HepG2 (cell line): Measurements from ENCODE around the gene ZNF548. TPM values are rescaled to one million over a fixed set of nuclear protein-coding genes. Genes with fewer than 3 reads are reported as not detected.

Experiments used
- CCAR2 ChIP-seq: fragments of 200-400 bp; formaldehyde crosslinking; optimal IDR thresholded peaks from 2 replicates; pipeline ENCODE3; 2018; ENCODE audit warnings: low read depth, mild to moderate bottlenecking, low read length, moderate library complexity
- CREB1 ChIP-seq, 2 experiments: fragments of 450-650 bp in 1 of 2; IDR thresholded peaks; 2 replicates each; pipeline ENCODE4 v1.6.1; 2016 to 2017; ENCODE audit warnings: control low read depth in 1 of 2, mild to moderate bottlenecking in 1 of 2, missing compliant biosample characterization in 1 of 2, missing genetic modification characterization in 1 of 2
- E2F1 ChIP-seq: sonication (generic); formaldehyde crosslinking; IDR thresholded peaks from 2 replicates; pipeline ENCODE4 v1.5.0; 2020; ENCODE audit warnings: missing genetic modification reagents
- EEA1 ChIP-seq: sonication (generic); formaldehyde crosslinking; IDR thresholded peaks from 2 replicates; pipeline ENCODE4 v1.5.1; 2020; ENCODE audit warnings: mild to moderate bottlenecking, missing genetic modification reagents, borderline replicate concordance
- ELF3 ChIP-seq: IDR thresholded peaks from 2 replicates; pipeline ENCODE4 v1.6.1; 2016; ENCODE audit warnings: missing genetic modification reagents, missing compliant biosample characterization
- ERF ChIP-seq: IDR thresholded peaks from 2 replicates; pipeline ENCODE4 v1.6.1; 2018; ENCODE audit warnings: missing biosample characterization, missing genetic modification reagents
- FOXK1 ChIP-seq: sonication (generic); formaldehyde crosslinking; IDR thresholded peaks from 2 replicates; pipeline ENCODE4 v1.4.0; 2020; ENCODE audit warnings: low read depth, missing genetic modification reagents, borderline replicate concordance
- IKZF4 ChIP-seq: sonication (generic); formaldehyde crosslinking; IDR thresholded peaks from 2 replicates; pipeline ENCODE4 v1.5.1; 2020; ENCODE audit warnings: borderline replicate concordance, mild to moderate bottlenecking, low read depth, missing genetic modification reagents; ENCODE audit errors: not compliant biosample characterization
- IRF2 ChIP-seq: IDR thresholded peaks from 2 replicates; pipeline ENCODE4 v1.6.1; 2018; ENCODE audit warnings: missing genetic modification reagents, missing compliant biosample characterization
- JARID2 ChIP-seq: sonication (generic); formaldehyde crosslinking; IDR thresholded peaks from 2 replicates; pipeline ENCODE4 v1.8.1; 2023; ENCODE audit warnings: missing genetic modification reagents, inconsistent platforms; ENCODE audit not compliant: insufficient replicate concordance
- JUND ChIP-seq: sonication (generic); formaldehyde crosslinking; IDR thresholded peaks from 2 replicates; pipeline ENCODE4 v1.8.0; 2022; ENCODE audit warnings: mild to moderate bottlenecking, missing genetic modification reagents
- MIER3 ChIP-seq: IDR thresholded peaks from 2 replicates; pipeline ENCODE4 v1.6.1; 2016; ENCODE audit warnings: missing compliant biosample characterization, borderline replicate concordance
- MYC ChIP-seq: sonication (generic); formaldehyde crosslinking; IDR thresholded peaks from 2 replicates; pipeline ENCODE4 v1.9.0; 2021; ENCODE audit warnings: missing genetic modification reagents, borderline replicate concordance
- NCOA2 ChIP-seq: sonication (generic); formaldehyde crosslinking; IDR thresholded peaks from 2 replicates; pipeline ENCODE4 v1.8.0; 2022; ENCODE audit warnings: inconsistent platforms
- NONO ChIP-seq, 2 experiments: fragments of 450-650 bp in 1 of 2; sonication (generic) in 1 of 2; formaldehyde crosslinking in 1 of 2; IDR thresholded peaks in 1 of 2; conservative IDR thresholded peaks in 1 of 2; 2 replicates each; pipeline versions ENCODE4 v1.6.1 to v1.8.0; 2017 to 2022; ENCODE audit warnings: mild to moderate bottlenecking in 1 of 2, missing genetic modification reagents in 1 of 2, moderate library complexity in 1 of 2
- NR2C2 ChIP-seq: sonication (generic); formaldehyde crosslinking; IDR thresholded peaks from 2 replicates; pipeline ENCODE4 v1.4.0; 2020; ENCODE audit warnings: missing genetic modification reagents, mild to moderate bottlenecking, moderate library complexity, borderline replicate concordance
- SMARCE1 ChIP-seq: fragments of 450-650 bp; IDR thresholded peaks from 2 replicates; pipeline ENCODE4 v1.6.1; 2017; ENCODE audit warnings: borderline replicate concordance
- SOX5 ChIP-seq: IDR thresholded peaks from 2 replicates; pipeline ENCODE4 v1.6.1; 2016; ENCODE audit warnings: borderline replicate concordance
- TBX2 ChIP-seq: sonication (generic); formaldehyde crosslinking; IDR thresholded peaks from 2 replicates; pipeline ENCODE4 v1.5.0; 2020; ENCODE audit warnings: missing genetic modification reagents, mild to moderate bottlenecking, borderline replicate concordance
- TCF12 ChIP-seq, 2 experiments: fragments of 450-650 bp in 1 of 2; sonication (generic) in 1 of 2; formaldehyde crosslinking in 1 of 2; IDR thresholded peaks; 2 replicates each; pipeline versions ENCODE4 v1.6.1 to v1.8.0; 2017 to 2022; ENCODE audit warnings: antibody characterized with exemption in 1 of 2, mild to moderate bottlenecking in 1 of 2, missing genetic modification reagents in 1 of 2, moderate library complexity in 1 of 2
- ZFY ChIP-seq: sonication (generic); formaldehyde crosslinking; IDR thresholded peaks from 2 replicates; pipeline ENCODE4 v1.4.0; 2020; ENCODE audit warnings: missing genetic modification reagents
- ZHX1 ChIP-seq: sonication (generic); formaldehyde crosslinking; IDR thresholded peaks from 2 replicates; pipeline ENCODE4 v1.8.1; 2022; ENCODE audit warnings: low read depth, mild to moderate bottlenecking, missing genetic modification reagents
- ZNF335 ChIP-seq: sonication (generic); formaldehyde crosslinking; IDR thresholded peaks from 2 replicates; pipeline ENCODE4 v1.4.0; 2020; ENCODE audit warnings: missing genetic modification reagents
- ZNF367 ChIP-seq: sonication (generic); formaldehyde crosslinking; IDR thresholded peaks from 2 replicates; pipeline ENCODE4 v1.4.0; 2020; ENCODE audit warnings: missing genetic modification reagents, borderline replicate concordance
- ZNF644 ChIP-seq: IDR thresholded peaks from 2 replicates; pipeline ENCODE4 v1.6.1; 2016; ENCODE audit warnings: low read depth
- ZNF777 ChIP-seq: sonication (generic); formaldehyde crosslinking; IDR thresholded peaks from 2 replicates; pipeline ENCODE4 v1.4.0; 2020; ENCODE audit warnings: missing genetic modification reagents
- polyA plus RNA-seq, 8 experiments: library from polyadenylated mRNA; depleted of rRNA in 3 of 8; stranded (reverse) in 7 of 8; unstranded in 1 of 8; fragments of >200 nt; fragmentation: Illumina TruSeq in 4 of 8; extraction: Trizol in 4 of 8; gene quantifications; 2 replicates each; pipeline versions ENCODE4 v1.2.1 to v1.2.3, GENCODE V29; 2011 to 2016; ENCODE audit warnings: low read depth in 4 of 8, missing spikeins in 1 of 8, mixed read lengths in 1 of 8; ENCODE audit not compliant: insufficient read depth in 1 of 8
- total RNA-seq, 5 experiments: library from RNA; depleted of rRNA; stranded (reverse); fragments of >200 nt; fragmentation: Illumina TruSeq; extraction: Trizol; gene quantifications; 2 replicates each; pipeline ENCODE4 v1.2.3, GENCODE V29; 2016; ENCODE audit warnings: low read depth in 1 of 5
- TF ChIP-seq, protein P1 (sequence below): IDR thresholded peaks from 2 replicates; pipeline ENCODE4 v1.6.1; 2012; ENCODE audit warnings: inconsistent platforms

Gene ZNF548
- total and polyA plus RNA-seq, 2 of the 13 experiments (the other 11 are each of a cell fraction or from before 2014, with no cell fraction given): 19.6 to 24.9 TPM

GRCh38 chr19:57362997-57363687 is 26.5 kb upstream of the ZNF548 start, which contains the start of the genes TRAPPC2B and ZNF547 (continued):
- TF ChIP-seq ZHX1 (CRISPR knock-in tag) (peak; percentile 99), E2F1 (CRISPR knock-in tag) (0 out of 2 replicates have a peak, but pooled peaks have one; percentile 22), MIER3 (CRISPR knock-in tag) (peak; percentile 58; the same call in 1 of the 2 replicates), IRF2 (CRISPR knock-in tag) (peak; percentile 83), ELF3 (CRISPR knock-in tag) (peak; percentile 88), IKZF4 (peak; percentile 65), CCAR2 (no peak), NONO (IDR thresholded peaks at IDR 0.05) (no peak), NONO (CRISPR knock-in tag; conservative IDR thresholded peaks at IDR 0.05) (peak; percentile 82), SMARCE1 (no peak), CREB1 (IDR thresholded peaks at IDR 0.05) (peak; percentile 100), CREB1 (CRISPR knock-in tag; IDR thresholded peaks at IDR 0.05) (peak; percentile 98), ERF (CRISPR knock-in tag) (peak; percentile 64; the same call in 1 of the 2 replicates), MYC (CRISPR knock-in tag) (peak; percentile 55; the same call in 1 of the 2 replicates), ZNF777 (peak; percentile 41; the same call in 1 of the 2 replicates), ZNF335 (peak; percentile 49), EEA1 (0 out of 2 replicates have a peak, but pooled peaks have one; percentile 65), TBX2 (CRISPR knock-in tag) (peak; percentile 71), ZNF644 (peak; percentile 30; the same call in 1 of the 2 replicates), NCOA2 (CRISPR knock-in tag) (peak; percentile 27; the same call in 1 of the 2 replicates), ZNF367 (no peak), NR2C2 (CRISPR knock-in tag) (peak; percentile 87), JUND (CRISPR knock-in tag) (0 out of 2 replicates have a peak, but pooled peaks have one; percentile 34), TCF12 (IDR thresholded peaks at IDR 0.05) (no peak), TCF12 (CRISPR knock-in tag; IDR thresholded peaks at IDR 0.05) (no peak), ZFY (CRISPR knock-in tag) (peak; percentile 56), FOXK1 (peak; percentile 92), JARID2 (CRISPR knock-in tag) (no peak), SOX5 (peak; percentile 31; the same call in 1 of the 2 replicates)
- TF ChIP-seq, protein P1, sequence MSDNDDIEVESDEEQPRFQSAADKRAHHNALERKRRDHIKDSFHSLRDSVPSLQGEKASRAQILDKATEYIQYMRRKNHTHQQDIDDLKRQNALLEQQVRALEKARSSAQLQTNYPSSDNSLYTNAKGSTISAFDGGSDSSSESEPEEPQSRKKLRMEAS: peak; percentile 74
